SU-DHL-6 (cell line): ENCODE measurements around the gene STK32B.

Experiments used
- H2AFZ ChIP-seq: fragments of 200-600 bp; sonication (generic); 2 replicates; pipeline ENCODE4 v1.6.1; 2014; ENCODE audit warnings: low read depth, mild to moderate bottlenecking, moderate library complexity, mixed read lengths, antibody characterized with exemption, low read length; ENCODE audit not compliant: severe bottlenecking
- H3F3A ChIP-seq: fragments of 200-600 bp; shearing (Covaris generic); 2 replicates; pipeline ENCODE4 v1.6.0; 2016; ENCODE audit warnings: antibody characterized with exemption, mild to moderate bottlenecking; ENCODE audit not compliant: insufficient read depth
- H3K27ac ChIP-seq: fragments of 200-600 bp; sonication (generic); 2 replicates; pipeline ENCODE4 v1.5.1; 2016; ENCODE audit warnings: low read depth, mild to moderate bottlenecking, low read length, moderate library complexity, mixed read lengths
- H3K27me3 ChIP-seq: fragments of 200-600 bp; sonication (generic), shearing (Covaris generic); 2 replicates; pipeline ENCODE4 v1.6.0; 2014; ENCODE audit warnings: mild to moderate bottlenecking, low read length
- H3K36me3 ChIP-seq: fragments of 200-600 bp; sonication (generic); 2 replicates; pipeline ENCODE4 v1.6.1; 2014; ENCODE audit warnings: mild to moderate bottlenecking, low read length, mixed read lengths
- H3K4me2 ChIP-seq: fragments of 300-600, 200-600 bp; shearing (Covaris generic), sonication (generic); 2 replicates; pipeline ENCODE4 v1.6.0; 2014; ENCODE audit warnings: low read length, low read depth, mild to moderate bottlenecking; ENCODE audit not compliant: poor library complexity, severe bottlenecking
- H3K4me3 ChIP-seq: fragments of 200-600 bp; sonication (generic); 2 replicates; pipeline ENCODE4 v1.5.1; 2014; ENCODE audit warnings: antibody characterized with exemption, low read length, mild to moderate bottlenecking, mixed read lengths; ENCODE audit not compliant: insufficient read depth, poor library complexity, severe bottlenecking
- H3K79me2 ChIP-seq: fragments of 200-600 bp; sonication (generic); 2 replicates; pipeline ENCODE4 v1.6.1; 2014; ENCODE audit warnings: mild to moderate bottlenecking, low read length, moderate library complexity; ENCODE audit not compliant: insufficient read depth
- H3K9ac ChIP-seq: fragments of 200-600 bp; sonication (generic); 2 replicates; pipeline ENCODE4 v1.7.0; 2014; ENCODE audit warnings: mild to moderate bottlenecking, low read length
- H3K9me2 ChIP-seq: fragments of 200-600 bp; sonication (generic); replicated peaks from 2 replicates; pipeline ENCODE4 v1.6.1; 2014; ENCODE audit warnings: low read length; ENCODE audit not compliant: insufficient read depth
- H3K9me3 ChIP-seq: fragments of 200-600 bp; sonication (generic); 2 replicates; pipeline ENCODE4 v1.6.1; 2014; ENCODE audit warnings: low read length, mixed read lengths; ENCODE audit not compliant: insufficient read depth
- H4K20me1 ChIP-seq: fragments of 200-600 bp; sonication (generic); 2 replicates; pipeline ENCODE4 v1.6.1; 2014; ENCODE audit warnings: low read depth, mild to moderate bottlenecking, antibody characterized with exemption, low read length, moderate library complexity, mixed read lengths
- CTCF ChIP-seq: fragments of 200-600 bp; sonication (generic); IDR thresholded peaks from one replicate; pipeline ENCODE4 v1.5.1; 2017; ENCODE audit warnings: antibody characterized with exemption, mild to moderate bottlenecking, low read length, moderate library complexity; ENCODE audit not compliant: insufficient read depth, poor library complexity, severe bottlenecking
- EZH2phosphoT487 ChIP-seq: fragments of 200-600 bp; sonication (generic), shearing (Covaris generic); conservative IDR thresholded peaks from 2 replicates; pipeline ENCODE4 v1.6.1; 2018; ENCODE audit warnings: mild to moderate bottlenecking, antibody characterized with exemption, low read length, moderate library complexity, mixed read lengths

Gene STK32B

DNA sequence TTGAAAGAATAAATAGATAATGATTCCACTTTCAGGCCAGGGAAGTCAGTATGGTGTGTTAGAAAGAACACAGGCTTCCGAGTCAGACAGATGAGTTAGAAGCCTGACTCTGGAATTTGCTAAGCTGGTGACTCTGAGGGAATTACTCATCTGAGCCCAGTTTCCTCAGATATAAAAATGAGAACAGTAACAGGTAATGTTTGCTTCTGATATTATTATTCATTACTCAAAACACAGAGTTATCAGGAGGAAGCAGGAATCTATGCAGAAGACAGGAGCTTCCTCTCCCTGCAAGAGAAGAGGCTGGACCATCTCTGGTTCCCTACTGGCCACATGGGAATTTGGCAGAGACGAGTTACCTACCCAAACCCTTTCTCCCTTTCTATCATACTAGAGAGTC is 494.0 kb downstream of the STK32B start:
- no peaks in the 10 kb centered on the region for H4K20me1 ChIP-seq
- H3K9ac ChIP-seq: no peak overlapping the region
- no peak overlapping the region for H3K4me3 ChIP-seq
- no peaks in the 10 kb centered on the region for H3F3A ChIP-seq
- no peaks in the 10 kb centered on the region for H3K79me2 ChIP-seq
- no peak overlapping the region for H3K4me2 ChIP-seq
- no peaks in the 10 kb centered on the region for H3K27me3 ChIP-seq
- no peak overlapping the region for H3K27ac ChIP-seq
- no peaks in the 10 kb centered on the region for H3K9me3 ChIP-seq
- no peak overlapping the region for H2AFZ ChIP-seq
- no peak for TF ChIP-seq CTCF
- no peak for TF ChIP-seq EZH2phosphoT487
- H3K9me2 ChIP-seq: no peaks in the 10 kb centered on the region
- no peaks in the 10 kb centered on the region for H3K36me3 ChIP-seq

- H3K36me3 ChIP-seq: no peaks in the 10 kb centered on the region
- H3K9me2 ChIP-seq: no peaks in the 10 kb centered on the region
- no peaks in the 10 kb centered on the region for H3K79me2 ChIP-seq
- H3K4me3 ChIP-seq: no peak overlapping the region
- H3K9ac ChIP-seq: no peak overlapping the region
- no peak overlapping the region for H3K4me2 ChIP-seq
- no peaks in the 10 kb centered on the region for H4K20me1 ChIP-seq
- H3F3A ChIP-seq: no peaks in the 10 kb centered on the region
- TF ChIP-seq CTCF: no peak
- no peak for TF ChIP-seq EZH2phosphoT487
- H3K27ac ChIP-seq: no peak overlapping the region
- no peaks in the 10 kb centered on the region for H3K27me3 ChIP-seq
- no peak overlapping the region for H2AFZ ChIP-seq
- no peaks in the 10 kb centered on the region for H3K9me3 ChIP-seq
These were observed 496.5 kb downstream of the STK32B start for GRCh38 chr4:5547651-5548249.
